GM12875 (cell line): ENCODE measurements around the gene ASIC2.

ENCODE experiments used
- H3K4me3 ChIP-seq: one replicate; pipeline ENCODE4 v1.5.1; 2011; ENCODE audit warnings: low read depth, low read length, control low read depth
- CTCF ChIP-seq: IDR thresholded peaks from 2 replicates; pipeline ENCODE4 v1.5.1; 2011; ENCODE audit warnings: low read depth, mild to moderate bottlenecking, control low read depth, inconsistent platforms, low read length, moderate library complexity, borderline replicate concordance; ENCODE audit not compliant: insufficient read depth

ASIC2 gene

GRCh38 chr17:33007186-33007585 is 285.9 kb downstream of the ASIC2 start:
- TF ChIP-seq CTCF = no peak
- H3K4me3 ChIP-seq = no peak overlapping the region

- no peak overlapping the region for H3K4me3 ChIP-seq
- TF ChIP-seq CTCF = no peak
Observed at GRCh38 chr17:33002246-33002645, 290.8 kb downstream of the ASIC2 start.

- H3K4me3 ChIP-seq = no peak overlapping the region
Observed at GRCh38 chr17:32998887-32999228, 294.2 kb downstream of the ASIC2 start.

GRCh38 chr17:32998111-32998886 is 294.8 kb downstream of the ASIC2 start:
- peak; percentile 86 for TF ChIP-seq CTCF
- H3K4me3 ChIP-seq = no peak overlapping the region

More at GRCh38 chr17:32998887-32999228, 294.2 kb downstream of the ASIC2 start:
- TF ChIP-seq CTCF = no peak

GRCh38 chr17:32995416-32996045 is 297.6 kb downstream of the ASIC2 start:
- no peak for TF ChIP-seq CTCF
- no peak overlapping the region for H3K4me3 ChIP-seq

GRCh38 chr17:32993977-32994376 is 299.1 kb downstream of the ASIC2 start:
- no peak for TF ChIP-seq CTCF
- no peak overlapping the region for H3K4me3 ChIP-seq
